Suppressor macrophage treated with lipopolysaccharide for 4 hours (primary cell): ENCODE results near the gene OR1M1.
"Not testable (repeated sequence)": the region's sequence is repeated elsewhere in the genome, so short reads cannot be mapped to it uniquely, and the experiment has no call there.

ENCODE experiments used
- DNase-seq: peaks from one replicate; pipeline ENCODE4 v3.0.0-alpha.2; 2020

The OR1M1 gene

DNA sequence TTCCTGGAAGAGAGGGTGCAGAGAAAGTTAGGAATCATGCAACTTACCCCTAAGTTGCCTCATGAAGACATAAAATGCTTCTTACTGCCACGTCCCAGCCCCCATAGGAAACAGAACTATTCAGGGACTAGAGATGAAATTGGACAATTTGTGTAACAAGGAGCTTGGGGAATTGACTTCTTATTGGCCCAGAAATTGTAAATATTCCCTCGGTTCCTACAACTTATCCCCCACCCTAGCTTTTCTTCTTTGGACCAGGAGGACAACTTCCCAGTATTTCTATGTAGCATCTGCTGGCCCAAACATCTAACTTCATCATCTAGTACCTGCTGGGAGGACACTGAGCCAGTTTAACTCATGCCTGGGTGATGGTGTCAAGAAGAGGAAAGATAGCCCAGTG lies at the start of gene OR1M1:
OR1M1 (plus strand) TSS at position 301 of the 400 bp plus-strand sequence. CDS start 6,184 bp downstream, outside the sequence.
- no peak for DNase-seq

- no peak for DNase-seq
These were observed 49.3 kb upstream of the OR1M1 start for GRCh38 chr19:9037400-9038062.

DNA sequence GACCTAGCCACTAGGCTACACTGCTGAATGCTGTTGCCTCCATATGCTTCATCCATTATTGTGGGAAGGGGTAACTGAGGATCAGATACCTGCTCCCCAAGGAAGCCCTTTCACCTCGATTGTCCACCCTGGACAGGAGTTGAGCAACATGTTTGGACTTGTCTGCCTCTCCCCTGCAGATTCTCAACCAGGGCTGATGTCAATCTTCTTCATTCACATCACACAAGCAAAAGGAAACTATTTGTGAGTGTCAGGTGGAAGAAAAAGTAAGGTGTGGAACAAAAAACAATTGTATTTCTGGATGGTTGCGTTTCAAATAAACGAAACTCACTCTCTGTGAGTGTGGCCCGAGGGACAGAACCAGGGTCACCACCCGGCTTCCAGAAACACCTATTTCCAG lies 47.1 kb upstream of the OR1M1 start:
- DNase-seq = no peak

- DNase-seq = no peak
These were observed 46.7 kb upstream of the OR1M1 start for GRCh38 chr19:9040131-9040530.

DNA sequence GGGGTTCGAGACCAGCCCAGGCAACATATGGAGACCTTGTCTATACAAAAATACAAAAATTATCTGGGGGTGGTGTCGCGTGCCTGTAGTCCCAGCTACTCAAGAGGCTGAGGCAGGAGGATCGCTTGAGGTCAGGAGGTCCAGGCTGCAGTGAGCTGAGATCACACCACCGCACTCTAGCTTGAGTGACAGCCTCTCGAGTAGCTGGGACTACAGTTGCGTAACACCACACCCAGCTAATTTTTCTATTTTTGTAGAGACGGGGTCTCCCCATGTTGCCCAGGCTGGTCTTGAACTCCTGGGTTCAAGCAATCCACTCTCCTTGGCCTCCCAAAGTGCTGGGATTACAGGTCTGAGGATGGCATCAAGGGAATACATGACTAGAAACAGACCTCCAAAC lies 45.8 kb upstream of the OR1M1 start:
- no peak for DNase-seq

DNA sequence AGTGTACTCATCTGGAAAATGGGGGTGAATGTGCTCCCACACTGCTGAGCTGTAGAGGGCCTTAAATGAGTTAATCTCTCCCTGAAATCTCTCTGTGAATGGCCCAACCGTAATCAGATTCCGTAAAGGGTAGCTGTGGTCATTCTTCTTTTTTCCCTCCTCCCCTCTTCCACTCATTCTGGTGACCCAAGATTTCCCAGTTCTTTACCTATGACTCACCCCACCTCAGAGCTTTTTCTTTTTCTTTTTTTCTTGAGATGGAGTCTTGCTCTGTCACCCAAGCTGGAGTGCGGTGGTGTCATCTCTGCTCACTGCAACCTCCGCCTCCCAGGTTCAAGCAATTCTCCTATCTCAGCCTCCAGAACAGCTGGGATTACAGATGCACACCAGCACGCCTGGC lies 43.3 kb upstream of the OR1M1 start:
- DNase-seq = no peak

DNA sequence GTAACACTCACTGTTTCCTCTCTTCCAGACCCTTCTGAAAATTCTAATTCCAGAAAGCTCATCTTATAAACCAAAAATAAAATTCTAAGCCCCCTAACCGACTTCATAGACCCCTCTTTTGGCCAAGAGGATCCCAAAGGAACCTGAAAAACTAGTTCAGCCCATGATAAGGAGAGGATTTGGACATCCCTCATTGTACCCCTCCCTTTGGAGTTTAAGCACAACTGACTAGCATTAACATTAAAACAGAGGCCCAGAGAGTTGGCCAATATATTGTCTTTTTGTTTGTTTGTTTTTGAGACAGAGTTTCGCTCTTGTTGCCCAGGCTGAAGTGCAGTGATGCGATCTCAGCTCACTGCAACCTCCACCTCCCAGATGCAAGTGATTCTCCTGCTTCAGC lies 42.4 kb upstream of the OR1M1 start:
- DNase-seq = no peak

- no peak for DNase-seq
These were observed 40.2 kb upstream of the OR1M1 start for GRCh38 chr19:9046694-9047093.

DNA sequence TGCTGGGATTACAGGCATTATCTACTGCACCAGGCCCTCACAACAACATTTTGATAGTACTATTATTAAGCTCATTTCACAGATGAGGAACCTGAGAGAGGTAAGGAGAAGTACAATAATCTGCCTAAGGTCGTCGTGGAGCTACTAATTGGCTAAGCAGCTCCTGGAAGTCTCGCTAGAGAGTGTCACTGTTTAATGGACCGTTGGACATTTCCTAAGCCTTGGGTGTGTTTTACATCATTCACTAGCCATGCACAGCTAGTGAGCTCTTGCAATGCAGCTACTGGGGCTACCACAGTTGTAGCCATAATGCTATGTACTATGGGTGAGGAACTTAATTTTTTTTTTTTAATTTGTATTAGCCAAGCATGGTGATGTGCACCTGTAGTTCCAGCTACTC lies 34.0 kb upstream of the OR1M1 start:
- DNase-seq = no peak

GRCh38 chr19:9053674-9054073 lies 33.2 kb upstream of the OR1M1 start:
- DNase-seq = not testable (repeated sequence)

DNA sequence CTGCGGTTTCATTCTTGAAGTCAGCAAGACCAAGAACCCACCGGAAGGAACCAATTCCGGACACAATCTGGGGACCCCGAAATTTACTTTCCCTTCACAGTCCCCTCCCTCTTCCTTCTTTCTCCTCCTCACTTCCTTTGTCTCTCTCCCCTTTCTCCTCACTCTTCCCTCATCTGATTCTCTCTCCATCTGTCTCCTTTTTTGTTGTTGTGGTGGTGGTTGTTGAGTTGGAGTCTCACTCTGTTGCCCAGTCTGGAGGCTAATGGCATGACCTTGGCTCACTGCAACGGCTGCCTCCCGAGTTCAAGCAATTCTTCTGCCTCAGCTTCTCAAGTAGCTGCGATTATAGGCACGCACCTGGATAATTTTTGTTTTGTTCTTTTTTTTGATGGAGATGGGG lies 32.7 kb upstream of the OR1M1 start:
- DNase-seq = no peak

- DNase-seq = no peak
These were observed 32.1 kb upstream of the OR1M1 start for GRCh38 chr19:9054765-9055164.

DNA sequence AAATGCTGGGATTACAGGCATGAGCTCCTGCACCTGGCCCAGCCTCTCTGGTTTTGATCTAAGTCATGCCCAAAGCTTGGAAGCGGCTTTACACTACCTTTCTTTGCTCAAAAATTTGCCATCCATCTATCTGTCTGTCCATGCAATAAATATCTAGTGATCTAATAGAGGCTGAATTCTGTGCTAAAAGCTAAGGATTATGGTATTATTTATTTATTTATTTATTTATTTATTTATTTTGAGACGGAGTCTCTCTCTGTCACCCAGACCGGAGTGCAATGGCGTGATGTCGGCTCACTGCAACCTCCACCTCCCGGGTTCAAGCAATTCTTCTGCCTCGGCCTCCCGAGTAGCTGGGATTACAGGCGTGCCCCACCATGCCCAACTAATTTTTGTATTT lies 30.7 kb upstream of the OR1M1 start:
- DNase-seq = not testable (repeated sequence)

DNA sequence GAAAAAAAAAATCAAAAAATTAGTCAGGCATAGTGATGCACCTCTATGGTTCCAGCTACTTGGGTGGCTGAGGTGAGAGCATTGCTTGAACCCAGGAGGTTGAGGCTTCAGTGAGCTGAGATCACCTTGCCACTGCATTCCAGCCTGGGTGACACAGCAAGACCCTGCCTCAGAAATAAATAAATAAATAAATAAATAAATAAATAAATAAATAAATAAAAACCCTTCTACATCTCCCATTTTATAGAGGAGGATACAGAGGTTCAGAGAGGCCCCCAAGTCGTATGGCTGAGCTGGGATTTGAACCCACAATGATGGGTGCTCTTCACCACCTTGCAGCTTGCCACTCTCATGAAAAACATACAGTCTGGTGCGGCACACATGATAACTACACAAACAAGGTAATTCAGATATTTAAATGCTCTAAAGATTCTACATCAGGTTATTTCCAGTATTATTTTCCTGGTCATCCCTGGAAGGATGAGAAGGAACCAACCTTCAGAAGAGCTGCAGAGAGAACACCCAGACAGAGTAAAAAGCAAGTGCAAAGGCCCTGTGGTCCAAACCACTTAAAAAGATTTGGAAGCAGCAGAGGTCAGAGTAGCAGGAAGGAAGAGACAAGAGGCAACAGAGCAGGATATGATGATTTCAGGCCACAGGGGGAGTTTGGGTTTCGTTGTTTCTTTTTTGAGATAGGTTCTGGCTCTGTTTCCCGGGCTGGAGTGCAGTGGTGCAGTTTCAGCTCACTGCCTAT lies 29.2 kb upstream of the OR1M1 start:
- DNase-seq = no peak

- DNase-seq = peak; percentile 41
These were observed 27.8 kb upstream of the OR1M1 start for GRCh38 chr19:9058905-9059667.

DNA sequence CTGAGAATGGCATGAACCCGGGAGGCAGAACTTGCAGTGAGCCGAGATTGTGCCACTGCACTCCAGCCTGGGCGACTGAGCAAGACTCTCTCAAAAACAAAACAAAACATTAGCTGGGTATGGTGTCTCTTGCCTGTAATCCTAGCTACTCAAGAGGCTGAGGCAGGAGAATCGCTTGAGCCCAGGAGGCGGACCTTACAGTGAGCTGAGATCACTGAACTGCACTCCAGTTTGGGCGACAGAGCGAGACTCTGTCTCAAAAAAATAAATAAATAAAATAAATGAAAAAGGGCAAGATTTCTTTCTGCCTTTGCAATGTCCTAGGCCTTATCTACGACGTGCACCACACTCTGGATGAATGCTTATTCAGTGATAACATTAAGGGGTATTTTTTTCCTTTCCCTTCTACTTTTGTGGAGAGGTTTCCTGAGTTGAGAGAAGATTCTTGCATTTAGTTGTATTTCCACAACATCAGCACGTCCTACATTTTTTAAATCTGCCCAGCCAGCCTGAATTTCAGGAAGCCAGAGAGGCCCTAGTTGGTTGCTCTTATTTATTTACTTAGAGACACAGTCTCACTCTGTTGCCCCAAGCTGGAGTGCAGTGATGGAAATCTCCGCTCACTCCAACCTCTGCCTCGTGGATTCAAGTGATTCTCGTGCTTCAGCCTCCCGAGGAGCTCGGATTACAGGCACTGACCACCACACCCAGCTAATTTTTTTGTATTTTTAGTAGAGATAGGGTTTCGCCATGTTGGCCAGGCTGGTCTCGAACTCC lies 26.1 kb upstream of the OR1M1 start:
- no peak for DNase-seq

DNA sequence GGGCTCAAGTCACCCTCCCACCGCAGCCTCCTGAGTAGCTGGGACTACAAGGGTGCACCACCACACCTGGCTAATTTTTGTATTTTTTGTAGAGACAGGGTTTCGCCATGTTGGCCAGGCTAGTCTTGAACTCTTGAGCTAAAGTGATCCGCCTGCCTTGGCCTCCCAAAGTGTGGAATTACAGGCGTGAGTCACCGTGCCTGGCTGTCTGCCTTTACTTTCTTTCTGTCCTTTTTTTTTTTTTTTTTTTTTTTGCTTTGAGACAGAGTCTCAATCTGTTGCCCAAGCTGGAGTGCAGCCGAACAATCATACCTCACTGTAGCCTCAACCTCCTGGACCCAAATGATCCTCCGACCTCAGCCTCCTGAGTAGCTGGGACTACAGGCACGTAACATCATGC lies 25.0 kb upstream of the OR1M1 start:
- no peak for DNase-seq

- DNase-seq = no peak
These were observed 21.3 kb upstream of the OR1M1 start for GRCh38 chr19:9065457-9066014.

DNA sequence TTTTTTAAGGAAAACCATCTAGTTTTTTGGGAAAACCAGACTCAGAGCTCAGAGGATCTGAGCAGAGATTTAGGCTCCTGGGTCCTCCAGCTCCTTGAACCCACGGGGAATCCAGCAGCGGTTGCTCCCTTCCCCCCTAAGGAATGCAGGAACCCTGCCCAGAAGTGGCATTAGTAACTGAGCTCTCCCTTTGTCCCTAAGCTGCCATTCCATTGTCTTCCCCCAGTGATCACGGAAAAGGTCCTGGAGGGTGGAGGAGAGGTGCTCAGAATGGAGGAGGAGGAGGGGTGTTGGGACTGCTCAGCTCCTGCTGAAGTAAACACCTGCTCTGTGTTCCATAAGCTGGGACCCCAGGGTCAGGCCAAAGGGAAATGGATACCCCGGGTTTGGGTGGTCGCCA lies 16.8 kb upstream of the OR1M1 start:
- no peak for DNase-seq

GRCh38 chr19:9071720-9072119 lies 15.1 kb upstream of the OR1M1 start:
- not testable (repeated sequence) for DNase-seq

DNA sequence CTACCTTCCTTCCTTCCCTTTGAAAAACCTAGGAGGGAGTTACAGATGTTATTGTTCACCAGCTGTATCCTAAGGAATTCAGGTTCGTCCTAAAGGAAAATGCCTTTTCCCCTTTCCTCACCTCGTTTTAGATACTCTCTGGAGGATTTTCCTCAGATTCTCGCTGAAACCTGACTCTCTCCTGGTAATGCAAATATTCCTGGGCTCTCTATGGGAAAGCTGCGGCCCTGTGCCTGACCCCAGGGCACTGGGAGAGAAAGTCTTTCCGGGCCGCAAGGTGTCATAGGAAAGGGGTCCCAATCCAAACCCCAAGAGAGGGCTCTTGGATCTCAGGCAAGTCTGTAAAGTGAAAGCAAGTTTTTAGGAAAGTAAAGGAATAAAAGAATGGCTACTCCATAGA lies 13.1 kb upstream of the OR1M1 start:
- no peak for DNase-seq

DNA sequence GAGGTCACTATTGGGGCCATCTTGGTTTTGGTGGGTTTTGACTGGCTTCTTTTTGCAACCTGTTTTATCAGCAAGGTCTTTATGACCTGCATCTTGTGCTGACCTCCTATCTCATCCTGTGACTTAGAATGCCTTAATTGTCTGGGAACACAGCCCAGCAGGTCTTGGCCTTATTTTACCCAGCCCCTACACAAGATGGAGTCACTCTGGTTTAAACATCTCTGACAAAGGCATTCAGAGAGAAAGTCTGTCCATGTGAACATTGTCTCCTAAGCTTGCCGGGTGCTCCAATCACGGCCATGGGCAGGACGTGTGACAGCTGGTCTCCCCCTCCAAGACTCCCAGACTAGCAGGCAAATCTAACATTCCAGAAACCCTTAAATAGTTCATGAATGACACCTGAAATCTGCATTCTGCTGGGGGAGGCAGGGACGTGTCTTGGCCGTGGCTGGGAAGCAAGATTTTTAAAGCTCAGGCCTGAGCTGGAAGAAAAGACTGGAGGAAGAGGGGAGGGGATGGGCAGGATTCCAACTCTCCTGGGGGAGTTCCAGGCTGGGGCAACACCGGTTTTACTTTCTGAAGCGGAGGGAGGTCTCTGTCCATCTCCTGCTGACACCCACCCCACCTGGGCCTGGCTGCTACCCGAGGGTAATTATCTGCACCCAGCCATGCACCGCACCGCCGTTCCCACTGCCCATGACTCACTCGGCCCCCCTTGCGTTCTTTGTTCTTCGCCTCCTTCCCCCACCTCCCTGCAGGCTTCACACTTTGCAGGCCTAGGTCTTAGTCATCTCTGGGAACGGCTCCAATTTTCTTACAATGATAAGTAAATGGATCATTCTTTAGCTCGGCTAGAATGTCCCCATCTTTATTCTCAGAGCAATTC lies 11.6 kb upstream of the OR1M1 start:
- DNase-seq = peak; percentile 2
